Panc1 (cell line): Measurements from ENCODE around the gene TMEM238L.

ENCODE experiments used
- CTCF ChIP-seq: fragments of 450-650 bp; IDR thresholded peaks from 2 replicates; pipeline ENCODE4 v1.5.1; 2017; ENCODE audit warnings: mild to moderate bottlenecking
- POLR2AphosphoS5 ChIP-seq: IDR thresholded peaks from 2 replicates; pipeline ENCODE4 v1.6.1; 2012; ENCODE audit warnings: mild to moderate bottlenecking, low read depth, low read length, moderate library complexity
- SIN3A ChIP-seq: IDR thresholded peaks from 2 replicates; pipeline ENCODE4 v1.6.1; 2012; ENCODE audit warnings: low read depth, mild to moderate bottlenecking, low read length, moderate library complexity, borderline replicate concordance; ENCODE audit not compliant: insufficient read depth
- TCF7L2 ChIP-seq: IDR thresholded peaks from 2 replicates; pipeline ENCODE4 v1.6.1; 2011; ENCODE audit warnings: mild to moderate bottlenecking, low read depth, low read length, inconsistent platforms
- TF ChIP-seq, protein P1 (sequence below), 2 experiments: IDR thresholded peaks; 2 replicates each; pipeline ENCODE4 v1.6.1; 2011 to 2012; ENCODE audit warnings: low read depth in 2 of 2, control low read depth in 1 of 2, low read length in 1 of 2, mild to moderate bottlenecking in 1 of 2, moderate library complexity in 1 of 2; ENCODE audit not compliant: insufficient read depth in 1 of 2

GRCh38 chr17:10803830-10804475, at the start of gene TMEM238L:
- TF ChIP-seq CTCF (no peak), POLR2AphosphoS5 (no peak), TCF7L2 (no peak), SIN3A (no peak)
- TF ChIP-seq, protein P1, sequence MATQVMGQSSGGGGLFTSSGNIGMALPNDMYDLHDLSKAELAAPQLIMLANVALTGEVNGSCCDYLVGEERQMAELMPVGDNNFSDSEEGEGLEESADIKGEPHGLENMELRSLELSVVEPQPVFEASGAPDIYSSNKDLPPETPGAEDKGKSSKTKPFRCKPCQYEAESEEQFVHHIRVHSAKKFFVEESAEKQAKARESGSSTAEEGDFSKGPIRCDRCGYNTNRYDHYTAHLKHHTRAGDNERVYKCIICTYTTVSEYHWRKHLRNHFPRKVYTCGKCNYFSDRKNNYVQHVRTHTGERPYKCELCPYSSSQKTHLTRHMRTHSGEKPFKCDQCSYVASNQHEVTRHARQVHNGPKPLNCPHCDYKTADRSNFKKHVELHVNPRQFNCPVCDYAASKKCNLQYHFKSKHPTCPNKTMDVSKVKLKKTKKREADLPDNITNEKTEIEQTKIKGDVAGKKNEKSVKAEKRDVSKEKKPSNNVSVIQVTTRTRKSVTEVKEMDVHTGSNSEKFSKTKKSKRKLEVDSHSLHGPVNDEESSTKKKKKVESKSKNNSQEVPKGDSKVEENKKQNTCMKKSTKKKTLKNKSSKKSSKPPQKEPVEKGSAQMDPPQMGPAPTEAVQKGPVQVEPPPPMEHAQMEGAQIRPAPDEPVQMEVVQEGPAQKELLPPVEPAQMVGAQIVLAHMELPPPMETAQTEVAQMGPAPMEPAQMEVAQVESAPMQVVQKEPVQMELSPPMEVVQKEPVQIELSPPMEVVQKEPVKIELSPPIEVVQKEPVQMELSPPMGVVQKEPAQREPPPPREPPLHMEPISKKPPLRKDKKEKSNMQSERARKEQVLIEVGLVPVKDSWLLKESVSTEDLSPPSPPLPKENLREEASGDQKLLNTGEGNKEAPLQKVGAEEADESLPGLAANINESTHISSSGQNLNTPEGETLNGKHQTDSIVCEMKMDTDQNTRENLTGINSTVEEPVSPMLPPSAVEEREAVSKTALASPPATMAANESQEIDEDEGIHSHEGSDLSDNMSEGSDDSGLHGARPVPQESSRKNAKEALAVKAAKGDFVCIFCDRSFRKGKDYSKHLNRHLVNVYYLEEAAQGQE (IDR thresholded peaks at IDR 0.05; ENCODE audit: insufficient read depth in 1 of 2, low read depth in 2 of 2, low read length in 1 of 2) = no peak
